HepG2 (cell line): Measurements from ENCODE around the gene CACHD1. TPM values are rescaled to one million over a fixed set of nuclear protein-coding genes. Genes with fewer than 3 reads are reported as not detected.

ENCODE experiments used
- ATAC-seq: fragments of 200-7000 bp; cut with Tn5 transposase; 3 replicates; pipeline ENCODE4 v1.9.1; 2020; ENCODE audit warnings: mild to moderate bottlenecking, moderate library complexity
- BruUV-seq: library from RNA; stranded (reverse); fragments of 400-500 nt; replicated peaks from 2 replicates; lab custom pipeline; 2021; lab: Mats Ljungman, UMichigan
- CTCF ChIA-PET: fragments of 300-600 bp; formaldehyde crosslinking; extraction: SDS; loops from one replicate; lab custom pipeline; 2021; ENCODE audit warnings: low total read pairs, inconsistent platforms, low intra/inter-chr PET ratio; lab: Yijun Ruan, JAX
- POLR2A ChIA-PET: fragments of 350-600 bp; sonication (Branson Sonifier 250); formaldehyde crosslinking; loops from one replicate; lab custom pipeline; 2020; ENCODE audit warnings: antibody characterized with exemption, inconsistent platforms; lab: Yijun Ruan, JAX
- DNase-seq: peaks from one replicate; pipeline ENCODE4 v3.0.0-alpha.2; 2015; ENCODE audit warnings: low spot score
- FAIRE-seq: peaks from 3 replicates; lab custom pipeline; 2011; peaks lifted over from hg19 to GRCh38; lab: Jason Lieb, UNC
- H2AFZ ChIP-seq: one replicate; pipeline ENCODE4 v1.6.1; 2011; ENCODE audit warnings: low read length, inconsistent platforms
- H3K27ac ChIP-seq: fragments of 300-600 bp; 3 replicates; pipeline ENCODE4 v1.8.0; 2011; ENCODE audit warnings: mixed run types, mild to moderate bottlenecking, mixed read lengths, low read length, inconsistent platforms; ENCODE audit not compliant: insufficient read depth; ENCODE audit errors: extremely low read length
- H3K27me3 ChIP-seq, 2 experiments: fragments of 200-600 bp in 1 of 2; 2 replicates in 1 of 2; 3 replicates in 1 of 2; pipeline versions ENCODE4 v1.6.0 to v1.8.0; 2011; ENCODE audit warnings: low read length in 2 of 2, mild to moderate bottlenecking in 2 of 2, moderate library complexity in 2 of 2, inconsistent platforms in 1 of 2; ENCODE audit not compliant: insufficient read depth in 2 of 2, control insufficient read depth in 1 of 2
- H3K36me3 ChIP-seq, 2 experiments: fragments of 200-600 bp in 1 of 2; replicated peaks in 1 of 2; 2 replicates in 1 of 2; 3 replicates in 1 of 2; pipeline versions ENCODE4 v1.5.1 to v1.8.0; 2011; ENCODE audit warnings: low read length in 2 of 2, inconsistent platforms in 1 of 2; ENCODE audit not compliant: insufficient read depth in 2 of 2, control insufficient read depth in 1 of 2
- H3K4me1 ChIP-seq: 2 replicates; pipeline ENCODE4 v1.5.1; 2012; ENCODE audit warnings: low read length, inconsistent platforms; ENCODE audit not compliant: insufficient read depth
- H3K4me2 ChIP-seq: 2 replicates; pipeline ENCODE4 v1.6.0; 2011; ENCODE audit warnings: low read depth, low read length, inconsistent platforms
- H3K4me3 ChIP-seq, 3 experiments: fragments of 200-600 bp in 1 of 3; sonication (generic), shearing (Covaris generic) in 1 of 3; replicated peaks in 1 of 3; 2 replicates each; pipeline ENCODE4 v1.5.1; 2011 to 2016; ENCODE audit warnings: low read length in 3 of 3, inconsistent platforms in 2 of 3, low read depth in 2 of 3, mild to moderate bottlenecking in 2 of 3, control low read depth in 1 of 3, mixed read lengths in 1 of 3; ENCODE audit not compliant: insufficient read depth in 1 of 3
- H3K79me2 ChIP-seq: one replicate; pipeline ENCODE4 v1.6.1; 2011; ENCODE audit warnings: low read length, inconsistent platforms; ENCODE audit not compliant: insufficient read depth
- H3K9ac ChIP-seq: 2 replicates; pipeline ENCODE4 v1.6.0; 2011; ENCODE audit warnings: mild to moderate bottlenecking, low read depth, low read length, inconsistent platforms; ENCODE audit not compliant: insufficient read depth
- H3K9me3 ChIP-seq: 2 replicates; pipeline ENCODE4 v1.5.1; 2012; ENCODE audit warnings: mild to moderate bottlenecking, low read length
- H4K20me1 ChIP-seq: 2 replicates; pipeline ENCODE4 v1.6.0; 2011; ENCODE audit warnings: inconsistent platforms, mild to moderate bottlenecking, low read length, moderate library complexity; ENCODE audit not compliant: insufficient read depth
- ATAD3A ChIP-seq: sonication (generic); formaldehyde crosslinking; IDR thresholded peaks from 2 replicates; pipeline ENCODE4 v1.4.0; 2020; ENCODE audit warnings: missing genetic modification reagents
- ATF7 ChIP-seq, 2 experiments: fragments of 450-650 bp in 1 of 2; sonication (generic) in 1 of 2; formaldehyde crosslinking in 1 of 2; IDR thresholded peaks; 2 replicates each; pipeline versions ENCODE4 v1.4.0 to v1.6.1; 2016 to 2020; ENCODE audit warnings: antibody characterized with exemption in 1 of 2, mild to moderate bottlenecking in 1 of 2, missing genetic modification reagents in 1 of 2
- ELF4 ChIP-seq: sonication (generic); formaldehyde crosslinking; IDR thresholded peaks from 2 replicates; pipeline ENCODE4 v1.5.0; 2020; ENCODE audit warnings: missing genetic modification reagents, mild to moderate bottlenecking, moderate library complexity, borderline replicate concordance
- FOSL2 ChIP-seq: sonication (generic); formaldehyde crosslinking; IDR thresholded peaks from 2 replicates; pipeline ENCODE4 v1.4.0; 2020; ENCODE audit warnings: missing genetic modification reagents
- KDM5A ChIP-seq: fragments of 200-600 bp; sonication (generic); IDR thresholded peaks from 2 replicates; pipeline ENCODE4 v1.7.0; 2018; ENCODE audit warnings: antibody characterized with exemption, mild to moderate bottlenecking, low read length, borderline replicate concordance
- NFYB ChIP-seq: sonication (generic); formaldehyde crosslinking; IDR thresholded peaks from 2 replicates; pipeline ENCODE4 v1.4.0; 2020; ENCODE audit warnings: missing genetic modification reagents
- PAX8 ChIP-seq: sonication (generic); formaldehyde crosslinking; IDR thresholded peaks from 2 replicates; pipeline ENCODE4 v1.8.0; 2022; ENCODE audit warnings: mild to moderate bottlenecking, missing genetic modification reagents, borderline replicate concordance
- PHF8 ChIP-seq: sonication (generic); formaldehyde crosslinking; IDR thresholded peaks from 2 replicates; pipeline ENCODE4 v1.5.0; 2020; ENCODE audit warnings: missing genetic modification reagents
- TCF7L2 ChIP-seq: IDR thresholded peaks from 2 replicates; pipeline ENCODE4 v1.6.1; 2011; ENCODE audit warnings: mild to moderate bottlenecking, low read depth, low read length, moderate library complexity
- XRCC5 ChIP-seq: fragments of 200-400 bp; formaldehyde crosslinking; optimal IDR thresholded peaks from 2 replicates; pipeline ENCODE3; 2017; ENCODE audit warnings: mild to moderate bottlenecking, low read length
- YEATS4 ChIP-seq: sonication (generic); formaldehyde crosslinking; IDR thresholded peaks from 2 replicates; pipeline ENCODE4 v1.4.0; 2020; ENCODE audit warnings: missing genetic modification reagents, borderline replicate concordance
- ZFY ChIP-seq: sonication (generic); formaldehyde crosslinking; IDR thresholded peaks from 2 replicates; pipeline ENCODE4 v1.4.0; 2020; ENCODE audit warnings: missing genetic modification reagents
- ZNF10 ChIP-seq: sonication (generic); formaldehyde crosslinking; IDR thresholded peaks from 2 replicates; pipeline ENCODE4 v1.4.0; 2020; ENCODE audit warnings: mild to moderate bottlenecking, low read depth, missing genetic modification reagents, borderline replicate concordance
- ZNF331 ChIP-seq: sonication (generic); formaldehyde crosslinking; IDR thresholded peaks from 2 replicates; pipeline ENCODE4 v1.4.0; 2020; ENCODE audit warnings: missing genetic modification reagents
- whole genome bisulfite sequencing: methylation state at CpG from one replicate; pipeline ENCODE4 v1.1.6; 2017; ENCODE audit warnings: low lambda C conversion rate; 5-methylcytosine and 5-hydroxymethylcytosine counted together
- in situ Hi-C: cut with HindIII; loops from 2 replicates; pipeline ENCODE4 v1.10.0; 2017; ENCODE audit warnings: low pct_unique_long_range_greater_than_20kb; ENCODE audit not compliant: extremely low pct_ligation_motif_present
- intact Hi-C: fragments of 100-400 bp; cut with micrococcal nuclease; formaldehyde crosslinking; loops from one replicate; pipeline ENCODE4 v1.10.0; 2022; ENCODE audit not compliant: unreplicated experiment
- polyA plus RNA-seq, 8 experiments: library from polyadenylated mRNA; depleted of rRNA in 3 of 8; stranded (reverse) in 7 of 8; unstranded in 1 of 8; fragments of >200 nt; fragmentation: Illumina TruSeq in 4 of 8; extraction: Trizol in 4 of 8; gene quantifications; 2 replicates each; pipeline versions ENCODE4 v1.2.1 to v1.2.3, GENCODE V29; 2011 to 2016; ENCODE audit warnings: low read depth in 4 of 8, missing spikeins in 1 of 8, mixed read lengths in 1 of 8; ENCODE audit not compliant: insufficient read depth in 1 of 8
- total RNA-seq, 5 experiments: library from RNA; depleted of rRNA; stranded (reverse); fragments of >200 nt; fragmentation: Illumina TruSeq; extraction: Trizol; gene quantifications; 2 replicates each; pipeline ENCODE4 v1.2.3, GENCODE V29; 2016; ENCODE audit warnings: low read depth in 1 of 5
- TF ChIP-seq, protein P1 (sequence below): sonication (generic); formaldehyde crosslinking; IDR thresholded peaks from 2 replicates; pipeline ENCODE4 v1.4.0; 2020; ENCODE audit warnings: mild to moderate bottlenecking, missing genetic modification reagents, borderline replicate concordance
- TF ChIP-seq, protein P2 (sequence below), 2 experiments: IDR thresholded peaks; 2 replicates each; pipeline ENCODE4 v1.6.1; 2011 to 2012; ENCODE audit warnings: low read length in 2 of 2, borderline replicate concordance in 1 of 2, low read depth in 1 of 2, mild to moderate bottlenecking in 1 of 2, moderate library complexity in 1 of 2
- TF ChIP-seq, protein P3 (sequence below): sonication (generic); formaldehyde crosslinking; IDR thresholded peaks from 2 replicates; pipeline ENCODE4 v1.4.0; 2020; ENCODE audit warnings: mild to moderate bottlenecking, missing genetic modification reagents

The CACHD1 gene
- total and polyA plus RNA-seq, 2 of the 13 experiments (the other 11 are each of a cell fraction or from before 2014, with no cell fraction given): 0.11 TPM; not detected in 1

DNA sequence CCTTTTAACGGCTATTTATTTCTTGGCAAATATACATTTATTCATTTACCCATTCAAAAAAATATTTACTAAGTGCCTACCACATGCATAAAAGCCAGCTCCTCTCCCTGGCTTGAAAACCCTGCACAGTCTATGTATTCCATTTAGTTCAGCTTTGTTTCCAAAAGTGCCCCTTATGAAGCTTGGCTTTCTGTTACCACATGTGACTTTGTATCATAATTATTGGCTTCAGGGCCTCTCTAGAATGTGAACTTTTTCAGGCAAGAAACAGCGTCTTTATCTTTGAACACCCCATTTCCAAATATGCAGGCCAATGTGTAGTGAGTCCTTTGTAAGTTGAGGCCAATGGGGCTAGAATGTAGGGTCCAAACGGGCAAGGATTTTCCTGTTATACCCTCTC is 69.4 kb downstream of the CACHD1 start:
- intact Hi-C loops (no loop called here), in situ Hi-C loops (no loop called here)
- peaks cover 17% of the 10 kb centered on the region for H3K4me1 ChIP-seq
- no peak for ATAC-seq
- H3K79me2 ChIP-seq: no peaks in the 10 kb centered on the region
- CTCF ChIA-PET: no interaction called here
- no peaks in the 10 kb centered on the region for H4K20me1 ChIP-seq
- H3K4me2 ChIP-seq: no peak overlapping the region
- peaks cover 0 to 3% of the 10 kb centered on the region in 2 experiments; a peak in 1 of 5 replicates for H3K27me3 ChIP-seq
- BruUV-seq: no TSS peak
- H3K4me3 ChIP-seq: no peak overlapping the region
- no peak overlapping the region for H2AFZ ChIP-seq
- FAIRE-seq: no peak
- H3K36me3 ChIP-seq: no peaks in the 10 kb centered on the region
- 11% methylated on average over 3 of the region's 3 CpGs for WGBS
- POLR2A ChIA-PET: no interaction called here
- H3K9me3 ChIP-seq: no peaks in the 10 kb centered on the region
- H3K9ac ChIP-seq: no peak overlapping the region
- no peak for DNase-seq
- H3K27ac ChIP-seq: no peak overlapping the region
- TF ChIP-seq ZNF331: no peak
- TF ChIP-seq ELF4 (CRISPR knock-in tag): no peak
- no peak for TF ChIP-seq FOSL2 (CRISPR knock-in tag)
- TF ChIP-seq TCF7L2: no peak
- no peak for TF ChIP-seq PHF8
- no peak for TF ChIP-seq ZFY (CRISPR knock-in tag)
- TF ChIP-seq, protein P1, sequence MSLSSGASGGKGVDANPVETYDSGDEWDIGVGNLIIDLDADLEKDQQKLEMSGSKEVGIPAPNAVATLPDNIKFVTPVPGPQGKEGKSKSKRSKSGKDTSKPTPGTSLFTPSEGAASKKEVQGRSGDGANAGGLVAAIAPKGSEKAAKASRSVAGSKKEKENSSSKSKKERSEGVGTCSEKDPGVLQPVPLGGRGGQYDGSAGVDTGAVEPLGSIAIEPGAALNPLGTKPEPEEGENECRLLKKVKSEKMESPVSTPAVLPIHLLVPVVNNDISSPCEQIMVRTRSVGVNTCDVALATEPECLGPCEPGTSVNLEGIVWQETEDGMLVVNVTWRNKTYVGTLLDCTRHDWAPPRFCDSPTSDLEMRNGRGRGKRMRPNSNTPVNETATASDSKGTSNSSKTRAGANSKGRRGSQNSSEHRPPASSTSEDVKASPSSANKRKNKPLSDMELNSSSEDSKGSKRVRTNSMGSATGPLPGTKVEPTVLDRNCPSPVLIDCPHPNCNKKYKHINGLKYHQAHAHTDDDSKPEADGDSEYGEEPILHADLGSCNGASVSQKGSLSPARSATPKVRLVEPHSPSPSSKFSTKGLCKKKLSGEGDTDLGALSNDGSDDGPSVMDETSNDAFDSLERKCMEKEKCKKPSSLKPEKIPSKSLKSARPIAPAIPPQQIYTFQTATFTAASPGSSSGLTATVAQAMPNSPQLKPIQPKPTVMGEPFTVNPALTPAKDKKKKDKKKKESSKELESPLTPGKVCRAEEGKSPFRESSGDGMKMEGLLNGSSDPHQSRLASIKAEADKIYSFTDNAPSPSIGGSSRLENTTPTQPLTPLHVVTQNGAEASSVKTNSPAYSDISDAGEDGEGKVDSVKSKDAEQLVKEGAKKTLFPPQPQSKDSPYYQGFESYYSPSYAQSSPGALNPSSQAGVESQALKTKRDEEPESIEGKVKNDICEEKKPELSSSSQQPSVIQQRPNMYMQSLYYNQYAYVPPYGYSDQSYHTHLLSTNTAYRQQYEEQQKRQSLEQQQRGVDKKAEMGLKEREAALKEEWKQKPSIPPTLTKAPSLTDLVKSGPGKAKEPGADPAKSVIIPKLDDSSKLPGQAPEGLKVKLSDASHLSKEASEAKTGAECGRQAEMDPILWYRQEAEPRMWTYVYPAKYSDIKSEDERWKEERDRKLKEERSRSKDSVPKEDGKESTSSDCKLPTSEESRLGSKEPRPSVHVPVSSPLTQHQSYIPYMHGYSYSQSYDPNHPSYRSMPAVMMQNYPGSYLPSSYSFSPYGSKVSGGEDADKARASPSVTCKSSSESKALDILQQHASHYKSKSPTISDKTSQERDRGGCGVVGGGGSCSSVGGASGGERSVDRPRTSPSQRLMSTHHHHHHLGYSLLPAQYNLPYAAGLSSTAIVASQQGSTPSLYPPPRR (CRISPR knock-in tag): no peak
- no peak for TF ChIP-seq ATAD3A (CRISPR knock-in tag)
- TF ChIP-seq KDM5A: no peak
- TF ChIP-seq ZNF10 (CRISPR knock-in tag): no peak
- TF ChIP-seq XRCC5: no peak
- TF ChIP-seq, protein P2, sequence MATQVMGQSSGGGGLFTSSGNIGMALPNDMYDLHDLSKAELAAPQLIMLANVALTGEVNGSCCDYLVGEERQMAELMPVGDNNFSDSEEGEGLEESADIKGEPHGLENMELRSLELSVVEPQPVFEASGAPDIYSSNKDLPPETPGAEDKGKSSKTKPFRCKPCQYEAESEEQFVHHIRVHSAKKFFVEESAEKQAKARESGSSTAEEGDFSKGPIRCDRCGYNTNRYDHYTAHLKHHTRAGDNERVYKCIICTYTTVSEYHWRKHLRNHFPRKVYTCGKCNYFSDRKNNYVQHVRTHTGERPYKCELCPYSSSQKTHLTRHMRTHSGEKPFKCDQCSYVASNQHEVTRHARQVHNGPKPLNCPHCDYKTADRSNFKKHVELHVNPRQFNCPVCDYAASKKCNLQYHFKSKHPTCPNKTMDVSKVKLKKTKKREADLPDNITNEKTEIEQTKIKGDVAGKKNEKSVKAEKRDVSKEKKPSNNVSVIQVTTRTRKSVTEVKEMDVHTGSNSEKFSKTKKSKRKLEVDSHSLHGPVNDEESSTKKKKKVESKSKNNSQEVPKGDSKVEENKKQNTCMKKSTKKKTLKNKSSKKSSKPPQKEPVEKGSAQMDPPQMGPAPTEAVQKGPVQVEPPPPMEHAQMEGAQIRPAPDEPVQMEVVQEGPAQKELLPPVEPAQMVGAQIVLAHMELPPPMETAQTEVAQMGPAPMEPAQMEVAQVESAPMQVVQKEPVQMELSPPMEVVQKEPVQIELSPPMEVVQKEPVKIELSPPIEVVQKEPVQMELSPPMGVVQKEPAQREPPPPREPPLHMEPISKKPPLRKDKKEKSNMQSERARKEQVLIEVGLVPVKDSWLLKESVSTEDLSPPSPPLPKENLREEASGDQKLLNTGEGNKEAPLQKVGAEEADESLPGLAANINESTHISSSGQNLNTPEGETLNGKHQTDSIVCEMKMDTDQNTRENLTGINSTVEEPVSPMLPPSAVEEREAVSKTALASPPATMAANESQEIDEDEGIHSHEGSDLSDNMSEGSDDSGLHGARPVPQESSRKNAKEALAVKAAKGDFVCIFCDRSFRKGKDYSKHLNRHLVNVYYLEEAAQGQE (IDR thresholded peaks at IDR 0.05; ENCODE audit: borderline replicate concordance in 1 of 2, low read depth in 1 of 2, low read length in 2 of 2): no peak
- TF ChIP-seq, protein P3, sequence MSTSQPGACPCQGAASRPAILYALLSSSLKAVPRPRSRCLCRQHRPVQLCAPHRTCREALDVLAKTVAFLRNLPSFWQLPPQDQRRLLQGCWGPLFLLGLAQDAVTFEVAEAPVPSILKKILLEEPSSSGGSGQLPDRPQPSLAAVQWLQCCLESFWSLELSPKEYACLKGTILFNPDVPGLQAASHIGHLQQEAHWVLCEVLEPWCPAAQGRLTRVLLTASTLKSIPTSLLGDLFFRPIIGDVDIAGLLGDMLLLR: no peak
- no peak for TF ChIP-seq YEATS4 (CRISPR knock-in tag)
- TF ChIP-seq NFYB (CRISPR knock-in tag): no peak
- no peak for TF ChIP-seq PAX8
- TF ChIP-seq ATF7 (IDR thresholded peaks at IDR 0.05): no peak
- no peak for TF ChIP-seq ATF7 (CRISPR knock-in tag; IDR thresholded peaks at IDR 0.05)
